Mesothelial cell of epicardium (in vitro differentiated cells): ENCODE results near the gene GBX1. TPM values are rescaled to one million over a fixed set of nuclear protein-coding genes. Genes with fewer than 3 reads are reported as not detected.

Experiments used
- DNase-seq, 2 experiments: peaks; one replicate each; pipeline ENCODE4 v3.0.0; 2021; ENCODE audit warnings: low spot score in 2 of 2; ENCODE audit not compliant: unreplicated experiment in 2 of 2
- H3K27ac Mint-ChIP-seq: 2 replicates; pipeline ENCODE4 v1.8.0; 2021; ENCODE audit warnings: mixed read lengths
- H3K27me3 Mint-ChIP-seq: 2 replicates; pipeline ENCODE4 v1.8.0; 2021; ENCODE audit warnings: low read depth, mixed read lengths
- H3K36me3 Mint-ChIP-seq: 2 replicates; pipeline ENCODE4 v1.8.0; 2021; ENCODE audit warnings: mixed read lengths
- H3K4me1 Mint-ChIP-seq: 2 replicates; pipeline ENCODE4 v1.8.0; 2021; ENCODE audit warnings: mixed read lengths
- H3K4me3 Mint-ChIP-seq: 2 replicates; pipeline ENCODE4 v1.8.0; 2021; ENCODE audit warnings: mild to moderate bottlenecking, moderate library complexity, mixed read lengths
- H3K9me3 Mint-ChIP-seq: 2 replicates; pipeline ENCODE4 v1.8.0; 2021; ENCODE audit warnings: mixed read lengths
- total RNA-seq: library from RNA; stranded (reverse); gene quantifications from 3 replicates; pipeline ENCODE4 v1.2.1, GENCODE V29; 2021
- TF ChIP-seq, protein P1 (sequence below): fragments of 200-600 bp; sonication (generic); IDR thresholded peaks from one replicate; pipeline ENCODE4 v1.5.0; 2021; ENCODE audit warnings: antibody characterized with exemption; ENCODE audit not compliant: unreplicated experiment

The GBX1 gene
- total RNA-seq, 1 donor from 2014 or later = not detected

DNA sequence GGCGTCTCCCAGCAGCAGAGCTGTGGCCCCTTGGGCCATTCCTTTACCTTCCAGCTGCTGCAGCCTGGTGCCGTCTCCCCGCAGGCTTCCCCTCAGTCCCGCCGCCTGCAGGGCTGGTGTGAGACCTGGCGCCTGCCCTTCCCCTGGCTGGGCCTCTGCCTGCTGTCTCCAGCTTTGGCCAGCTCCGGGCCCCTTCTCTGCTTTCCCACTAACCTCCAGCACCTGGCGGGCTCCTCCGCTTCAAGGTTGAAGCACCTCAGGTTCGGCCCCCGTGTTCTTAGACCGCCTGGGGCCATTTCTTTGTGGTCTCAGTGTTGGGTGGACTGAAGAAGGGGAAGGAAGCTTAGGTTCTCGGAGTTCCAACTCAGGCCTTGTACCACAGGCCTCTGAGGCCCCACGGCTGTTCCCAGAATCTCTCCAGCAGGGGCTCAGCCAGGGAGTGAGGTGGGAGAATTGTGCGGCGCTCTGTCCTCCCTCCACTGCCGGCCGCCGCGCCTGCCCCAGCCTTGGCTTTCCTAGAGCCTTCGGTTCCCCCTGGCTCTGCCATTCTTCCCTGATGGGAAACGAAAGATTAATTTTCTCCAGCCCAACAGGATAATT lies 30.3 kb downstream of the GBX1 start:
- DNase-seq = no peak
- H3K36me3 Mint-ChIP-seq = peaks cover 27% of the 10 kb centered on the region
- peaks cover 2% of the 10 kb centered on the region for H3K4me1 Mint-ChIP-seq
- H3K27me3 Mint-ChIP-seq = no peaks in the 10 kb centered on the region
- no peaks in the 10 kb centered on the region for H3K9me3 Mint-ChIP-seq
- TF ChIP-seq, protein P1, sequence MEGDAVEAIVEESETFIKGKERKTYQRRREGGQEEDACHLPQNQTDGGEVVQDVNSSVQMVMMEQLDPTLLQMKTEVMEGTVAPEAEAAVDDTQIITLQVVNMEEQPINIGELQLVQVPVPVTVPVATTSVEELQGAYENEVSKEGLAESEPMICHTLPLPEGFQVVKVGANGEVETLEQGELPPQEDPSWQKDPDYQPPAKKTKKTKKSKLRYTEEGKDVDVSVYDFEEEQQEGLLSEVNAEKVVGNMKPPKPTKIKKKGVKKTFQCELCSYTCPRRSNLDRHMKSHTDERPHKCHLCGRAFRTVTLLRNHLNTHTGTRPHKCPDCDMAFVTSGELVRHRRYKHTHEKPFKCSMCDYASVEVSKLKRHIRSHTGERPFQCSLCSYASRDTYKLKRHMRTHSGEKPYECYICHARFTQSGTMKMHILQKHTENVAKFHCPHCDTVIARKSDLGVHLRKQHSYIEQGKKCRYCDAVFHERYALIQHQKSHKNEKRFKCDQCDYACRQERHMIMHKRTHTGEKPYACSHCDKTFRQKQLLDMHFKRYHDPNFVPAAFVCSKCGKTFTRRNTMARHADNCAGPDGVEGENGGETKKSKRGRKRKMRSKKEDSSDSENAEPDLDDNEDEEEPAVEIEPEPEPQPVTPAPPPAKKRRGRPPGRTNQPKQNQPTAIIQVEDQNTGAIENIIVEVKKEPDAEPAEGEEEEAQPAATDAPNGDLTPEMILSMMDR = no peak
- peak overlapping the region; percentile 39 for H3K27ac Mint-ChIP-seq
- no peak overlapping the region for H3K4me3 Mint-ChIP-seq

DNA sequence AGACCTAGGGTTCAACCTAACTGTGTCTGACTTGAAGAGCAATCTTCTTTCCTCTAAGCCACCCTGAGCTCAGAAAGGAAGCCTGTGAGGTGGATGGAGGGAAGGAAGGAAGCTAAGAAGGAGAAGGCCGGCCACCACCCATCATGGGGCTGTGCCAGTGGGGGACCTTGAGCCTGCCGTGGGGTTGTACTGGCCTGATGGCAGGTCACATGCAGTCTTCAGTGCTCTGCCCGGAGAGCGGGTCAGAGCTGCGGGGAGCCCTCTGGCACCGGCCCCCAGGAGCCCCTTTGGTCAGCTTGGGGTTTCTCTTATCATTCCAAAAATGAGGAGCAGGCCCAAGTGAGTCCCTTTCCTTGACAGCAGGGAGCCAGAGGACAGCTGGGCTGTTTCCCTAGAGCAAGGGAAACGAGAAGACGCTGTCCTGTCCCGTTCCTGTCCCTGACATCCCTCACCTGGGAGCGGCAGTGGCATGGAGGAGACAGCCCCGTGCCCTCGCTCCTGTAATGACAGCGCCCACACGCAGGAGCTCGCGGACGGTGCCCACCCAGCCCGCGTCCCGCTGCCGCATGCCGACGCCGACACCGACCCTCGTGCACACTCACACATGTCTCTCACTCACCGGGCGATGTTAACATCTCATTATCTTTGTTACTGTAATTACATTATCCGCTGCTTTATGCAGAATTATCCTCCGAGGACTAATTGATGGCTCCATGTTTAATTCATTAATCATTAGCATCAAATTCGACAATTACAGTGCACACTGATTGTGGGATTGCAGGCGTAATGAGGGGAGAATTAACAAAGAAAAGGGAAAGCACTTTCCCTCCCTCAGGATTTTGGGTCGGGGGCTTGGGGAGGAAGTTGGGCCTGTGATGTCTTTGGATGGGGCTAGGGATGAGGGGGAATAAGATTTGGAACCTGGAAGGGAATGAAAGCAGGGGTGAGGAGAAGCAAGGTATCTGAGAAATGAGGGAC lies 31.3 kb downstream of the GBX1 start:
- no peak overlapping the region for H3K4me3 Mint-ChIP-seq
- H3K36me3 Mint-ChIP-seq = peaks cover 34% of the 10 kb centered on the region
- TF ChIP-seq, protein P1 = no peak
- no peaks in the 10 kb centered on the region for H3K27me3 Mint-ChIP-seq
- H3K4me1 Mint-ChIP-seq = peaks cover 2% of the 10 kb centered on the region
- no peaks in the 10 kb centered on the region for H3K9me3 Mint-ChIP-seq
- no peak for DNase-seq
- no peak overlapping the region for H3K27ac Mint-ChIP-seq

DNA sequence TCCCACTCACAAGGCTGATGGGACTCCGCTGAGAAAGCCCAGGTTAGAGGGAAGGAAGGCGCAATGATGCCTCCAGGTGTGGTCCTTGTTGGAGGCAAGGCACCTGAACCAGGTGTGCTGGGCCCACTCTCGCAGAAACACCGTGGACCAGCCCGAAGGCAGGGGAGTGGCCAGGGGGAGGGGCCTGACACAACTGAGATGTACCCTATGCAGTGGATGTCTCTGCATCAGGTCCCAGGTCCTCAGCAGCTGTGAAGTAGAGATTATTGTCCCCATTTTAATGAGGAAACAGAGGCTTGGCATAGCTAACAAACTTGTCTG lies 32.0 kb downstream of the GBX1 start:
- Mint-ChIP-seq H3K27me3 (no peaks in the 10 kb centered on the region), H3K4me3 (no peak overlapping the region), H3K9me3 (no peaks in the 10 kb centered on the region), H3K4me1 (peaks cover 2% of the 10 kb centered on the region), H3K36me3 (peaks cover 31% of the 10 kb centered on the region), H3K27ac (no peak overlapping the region)
- DNase-seq = no peak
- TF ChIP-seq, protein P1 = no peak

DNA sequence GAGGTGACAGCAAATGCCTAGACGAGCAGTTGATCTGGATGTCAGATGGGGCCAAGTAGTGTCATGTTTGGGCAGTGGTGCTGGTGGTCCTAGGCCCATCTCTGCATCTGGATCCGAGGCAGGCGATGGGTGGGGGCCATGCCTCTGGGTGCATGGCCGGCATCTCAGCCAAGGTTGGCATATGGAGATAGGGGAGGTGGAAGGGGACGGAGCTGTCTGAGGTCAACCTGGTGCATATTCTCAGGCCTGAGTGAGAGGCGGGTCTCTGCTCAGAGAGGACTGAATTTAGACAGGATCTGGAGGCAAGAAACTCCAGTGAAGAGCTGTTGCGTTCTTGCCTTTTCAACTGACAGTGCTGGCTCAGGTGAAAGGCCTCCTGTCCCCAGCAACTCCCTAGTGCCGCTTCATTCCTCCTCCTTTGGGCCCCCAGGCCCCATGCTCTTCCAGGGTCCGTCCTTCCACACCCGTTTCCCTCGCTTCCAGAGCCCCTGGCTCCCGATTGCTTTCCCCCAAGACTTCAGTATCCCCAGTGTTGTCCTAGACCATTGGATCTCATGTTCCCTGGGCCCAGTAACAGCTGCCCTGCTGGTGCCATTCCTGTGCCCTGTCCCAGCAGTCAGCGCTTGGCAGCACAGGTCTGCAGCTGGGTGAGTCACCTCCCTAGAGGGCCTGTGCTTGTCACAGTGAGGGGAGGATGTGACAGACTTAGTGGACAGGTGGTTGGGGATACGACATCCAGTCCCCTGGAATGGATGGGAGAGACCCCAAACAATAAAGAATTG lies 32.6 kb downstream of the GBX1 start:
- H3K4me1 Mint-ChIP-seq = peaks cover 2% of the 10 kb centered on the region
- no peak overlapping the region for H3K4me3 Mint-ChIP-seq
- H3K36me3 Mint-ChIP-seq = peaks cover 35% of the 10 kb centered on the region
- H3K27me3 Mint-ChIP-seq = no peaks in the 10 kb centered on the region
- DNase-seq = no peak
- no peaks in the 10 kb centered on the region for H3K9me3 Mint-ChIP-seq
- TF ChIP-seq, protein P1 = no peak
- H3K27ac Mint-ChIP-seq = no peak overlapping the region

DNA sequence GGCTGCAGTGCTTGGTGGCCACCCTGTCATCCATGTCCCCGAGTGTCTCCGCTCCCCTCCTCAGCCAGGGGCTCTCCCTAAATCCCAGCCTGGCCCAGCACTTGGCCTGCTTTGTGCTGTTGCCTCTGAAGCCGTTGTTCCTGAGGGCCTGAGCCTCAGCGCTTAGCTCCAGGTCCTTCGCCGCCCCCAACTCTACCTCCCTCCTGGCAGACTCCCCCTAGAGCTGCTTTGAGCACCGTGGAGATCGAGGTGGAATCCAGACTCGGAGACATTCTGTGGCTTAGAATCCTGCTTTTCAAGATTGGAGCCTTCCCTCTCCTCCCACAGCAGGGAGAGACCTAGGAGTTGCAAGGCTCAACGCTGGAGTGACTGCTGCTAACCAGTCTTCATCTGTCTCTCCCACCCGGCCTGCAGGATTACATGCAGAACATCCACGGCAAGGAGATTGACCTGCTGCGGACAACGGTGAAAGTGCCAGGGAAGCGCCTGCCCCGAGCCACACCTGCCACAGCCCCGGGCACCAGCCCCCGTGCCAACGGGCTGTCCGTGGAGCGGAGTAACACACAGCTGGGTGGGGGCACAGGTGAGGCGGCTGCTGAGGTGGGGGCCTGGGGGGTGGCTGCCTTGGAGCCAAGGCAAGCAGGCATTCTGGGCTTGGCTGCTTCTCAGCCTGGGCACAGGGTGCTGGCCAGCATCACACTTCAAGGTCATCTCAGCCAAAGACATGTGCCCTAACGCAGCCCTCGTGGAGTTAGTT lies 33.3 kb downstream of the GBX1 start:
- DNase-seq = no peak
- Mint-ChIP-seq H3K27me3 (no peaks in the 10 kb centered on the region), H3K4me3 (no peak overlapping the region), H3K4me1 (peaks cover 2% of the 10 kb centered on the region), H3K27ac (no peak overlapping the region), H3K9me3 (no peaks in the 10 kb centered on the region), H3K36me3 (peaks cover 34% of the 10 kb centered on the region)
- TF ChIP-seq, protein P1 = no peak
